ENCODE results near the gene PNLIPRP2.

PNLIPRP2 gene

GRCh38 chr10:116612107-116612769 lies 8.5 kb upstream of the PNLIPRP2 start:
- no peak for DNase-seq (ENCODE audit: low read depth)

- no peak for DNase-seq (ENCODE audit: low read depth)
Observed at GRCh38 chr10:116613471-116613870, 7.3 kb upstream of the PNLIPRP2 start.

GRCh38 chr10:116614796-116615195 lies 6.0 kb upstream of the PNLIPRP2 start:
- DNase-seq (ENCODE audit: low read depth): no peak

GRCh38 chr10:116615199-116615776 lies 5.5 kb upstream of the PNLIPRP2 start:
- DNase-seq (ENCODE audit: low read depth): no peak

- no peak for DNase-seq (ENCODE audit: low read depth)
Observed at GRCh38 chr10:116621476-116621875, 723 bp downstream of the PNLIPRP2 start.

- DNase-seq (ENCODE audit: low read depth): no peak
Observed at GRCh38 chr10:116621934-116622655, 1.3 kb downstream of the PNLIPRP2 start.

- DNase-seq (ENCODE audit: low read depth): no peak
Observed at GRCh38 chr10:116625845-116626244, 5.1 kb downstream of the PNLIPRP2 start.

- no peak for DNase-seq (ENCODE audit: low read depth)
Observed at GRCh38 chr10:116626815-116627214, 6.1 kb downstream of the PNLIPRP2 start.

GRCh38 chr10:116627386-116627933 lies 6.7 kb downstream of the PNLIPRP2 start:
- no peak for DNase-seq (ENCODE audit: low read depth)

- no peak for DNase-seq (ENCODE audit: low read depth)
Observed at GRCh38 chr10:116629340-116629739, 8.6 kb downstream of the PNLIPRP2 start.

- DNase-seq (ENCODE audit: low read depth): no peak
Observed at GRCh38 chr10:116630020-116630419, 9.3 kb downstream of the PNLIPRP2 start.

- no peak for DNase-seq (ENCODE audit: low read depth)
Observed at GRCh38 chr10:116631871-116632295, 11.1 kb downstream of the PNLIPRP2 start.

GRCh38 chr10:116632596-116633215 lies 12.0 kb downstream of the PNLIPRP2 start:
- DNase-seq (ENCODE audit: low read depth): no peak

GRCh38 chr10:116633216-116633600 lies 12.5 kb downstream of the PNLIPRP2 start:
- no peak for DNase-seq (ENCODE audit: low read depth)

GRCh38 chr10:116634126-116634975 lies 13.6 kb downstream of the PNLIPRP2 start:
- no peak for DNase-seq (ENCODE audit: low read depth)

GRCh38 chr10:116636385-116636784 lies 15.6 kb downstream of the PNLIPRP2 start:
- DNase-seq (ENCODE audit: low read depth): no peak

GRCh38 chr10:116636976-116637375 lies 16.2 kb downstream of the PNLIPRP2 start:
- DNase-seq (ENCODE audit: low read depth): no peak

- DNase-seq (ENCODE audit: low read depth): no peak
Observed at GRCh38 chr10:116637830-116638229, 17.1 kb downstream of the PNLIPRP2 start.

- DNase-seq (ENCODE audit: low read depth): no peak
Observed at GRCh38 chr10:116646502-116646901, 25.7 kb downstream of the PNLIPRP2 start.

- no peak for DNase-seq (ENCODE audit: low read depth)
Observed at GRCh38 chr10:116648903-116649302, 28.1 kb downstream of the PNLIPRP2 start.

- no peak for DNase-seq (ENCODE audit: low read depth)
Observed at GRCh38 chr10:116653885-116654284, 33.1 kb downstream of the PNLIPRP2 start.

- no peak for DNase-seq (ENCODE audit: low read depth)
Observed at GRCh38 chr10:116654816-116655215, 34.1 kb downstream of the PNLIPRP2 start.

Measured in T follicular helper cell (primary cell).